Measurements from ENCODE around the gene EML5. TPM values are rescaled to one million over a fixed set of nuclear protein-coding genes. Genes with fewer than 3 reads are reported as not detected.

EML5 gene
- under 0.01 TPM in 1 of 2 replicates, not detected in the other for total RNA-seq (ENCODE audit: low replicate concordance)

DNA sequence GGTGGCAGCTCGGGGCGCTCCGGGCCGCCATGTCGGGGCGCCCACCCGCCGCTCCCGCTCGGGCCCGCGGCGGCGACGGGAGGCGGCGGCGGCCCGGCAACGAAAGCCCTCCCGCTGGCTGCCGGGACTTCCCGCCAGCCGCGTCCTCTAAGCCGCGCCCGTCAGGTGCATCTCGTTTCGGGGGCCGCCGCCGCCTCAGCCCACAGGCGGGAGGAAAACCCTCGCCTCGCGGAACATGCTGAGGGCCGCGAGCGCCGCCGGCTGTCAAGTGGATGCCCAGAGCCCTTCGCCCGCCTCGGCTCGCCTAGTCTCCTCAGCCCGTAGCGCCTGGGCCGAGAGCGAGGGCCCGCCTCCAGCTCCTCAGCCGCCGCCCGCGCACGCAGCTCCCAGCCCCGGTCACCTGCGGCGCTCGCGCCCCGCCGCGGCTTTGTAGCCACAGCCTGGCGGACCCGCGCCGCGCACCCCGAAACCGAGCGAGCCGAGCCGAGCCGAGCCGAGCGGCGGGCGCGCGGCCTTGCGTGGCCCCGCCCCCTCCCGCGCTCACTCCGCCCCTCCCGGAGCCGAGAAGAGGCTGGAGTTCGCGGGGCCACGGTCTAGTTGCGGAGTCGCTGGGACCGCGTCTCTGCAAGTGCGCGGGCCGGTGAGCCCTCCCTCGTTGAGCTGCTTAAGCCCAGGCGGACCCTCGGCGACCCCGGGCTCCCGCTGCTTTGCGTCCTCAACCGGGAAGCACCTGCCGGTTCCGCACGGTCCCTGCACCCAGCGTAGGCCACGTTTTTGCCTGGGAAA, at the start of gene EML5:
EML5 (minus strand) TSS at position 481 of the 786 bp plus-strand sequence; CDS start at position 31, 450 bp downstream.
- TF ChIP-seq, protein P1, sequence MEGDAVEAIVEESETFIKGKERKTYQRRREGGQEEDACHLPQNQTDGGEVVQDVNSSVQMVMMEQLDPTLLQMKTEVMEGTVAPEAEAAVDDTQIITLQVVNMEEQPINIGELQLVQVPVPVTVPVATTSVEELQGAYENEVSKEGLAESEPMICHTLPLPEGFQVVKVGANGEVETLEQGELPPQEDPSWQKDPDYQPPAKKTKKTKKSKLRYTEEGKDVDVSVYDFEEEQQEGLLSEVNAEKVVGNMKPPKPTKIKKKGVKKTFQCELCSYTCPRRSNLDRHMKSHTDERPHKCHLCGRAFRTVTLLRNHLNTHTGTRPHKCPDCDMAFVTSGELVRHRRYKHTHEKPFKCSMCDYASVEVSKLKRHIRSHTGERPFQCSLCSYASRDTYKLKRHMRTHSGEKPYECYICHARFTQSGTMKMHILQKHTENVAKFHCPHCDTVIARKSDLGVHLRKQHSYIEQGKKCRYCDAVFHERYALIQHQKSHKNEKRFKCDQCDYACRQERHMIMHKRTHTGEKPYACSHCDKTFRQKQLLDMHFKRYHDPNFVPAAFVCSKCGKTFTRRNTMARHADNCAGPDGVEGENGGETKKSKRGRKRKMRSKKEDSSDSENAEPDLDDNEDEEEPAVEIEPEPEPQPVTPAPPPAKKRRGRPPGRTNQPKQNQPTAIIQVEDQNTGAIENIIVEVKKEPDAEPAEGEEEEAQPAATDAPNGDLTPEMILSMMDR (IDR thresholded peaks at IDR 0.05; ENCODE audit: insufficient read depth, low read length), result peak; percentile 64
- peak; percentile 33 for DNase-seq (ENCODE audit: low read depth)
- H3K4me3 ChIP-seq (ENCODE audit: low read depth, low read length), result peak within 1 kb of the TSS; percentile 71

DNA sequence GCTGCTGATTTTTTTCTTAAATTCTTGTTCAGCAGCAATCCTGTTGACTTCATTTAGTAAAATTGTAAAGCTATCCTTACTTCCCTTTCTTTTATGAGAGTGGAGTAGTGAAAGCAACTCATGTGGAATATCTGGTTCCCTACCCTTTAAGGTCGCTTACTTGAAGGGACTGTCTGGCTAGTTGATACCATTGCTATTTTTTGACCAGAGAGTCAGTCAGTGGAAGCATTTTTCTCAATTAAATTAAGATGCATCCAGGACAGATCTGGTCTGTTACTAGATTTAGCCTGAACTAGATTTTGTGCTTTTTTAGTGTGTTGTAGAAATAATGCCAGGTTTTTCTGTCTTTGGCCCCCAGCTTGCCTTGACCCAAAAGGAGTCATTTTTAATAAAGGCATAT, 49.7 kb upstream of the EML5 start:
- TF ChIP-seq, protein P1 (IDR thresholded peaks at IDR 0.05; ENCODE audit: insufficient read depth, low read length), result no peak

DNA sequence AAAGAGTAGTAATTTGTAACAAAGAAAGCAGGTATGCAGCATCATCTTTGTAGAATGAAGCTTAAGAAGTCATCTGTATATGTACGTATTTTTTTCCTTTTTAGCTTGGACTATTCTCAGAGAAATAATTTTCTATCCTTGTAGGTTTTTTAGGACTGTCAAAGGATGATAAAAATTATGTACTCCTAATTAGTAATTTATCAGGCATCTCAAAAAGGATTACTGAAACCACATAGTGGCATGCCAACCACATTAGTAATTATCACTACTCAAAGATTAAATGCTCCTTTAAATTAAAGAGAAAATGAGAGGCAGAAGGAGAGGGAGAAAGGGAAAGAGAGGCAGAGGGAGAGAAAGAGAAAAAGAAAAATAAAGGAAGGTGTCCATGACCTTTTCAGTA, 49.0 kb upstream of the EML5 start:
- H3K4me3 ChIP-seq (ENCODE audit: low read depth, low read length), result no peak overlapping the region
- DNase-seq (ENCODE audit: low read depth), result no peak
- TF ChIP-seq, protein P1 (IDR thresholded peaks at IDR 0.05; ENCODE audit: insufficient read depth, low read length), result no peak

More for the DNA sequence above, 49.7 kb upstream of the EML5 start:
- DNase-seq (ENCODE audit: low read depth), result no peak
- H3K4me3 ChIP-seq (ENCODE audit: low read depth, low read length), result no peak overlapping the region

DNA sequence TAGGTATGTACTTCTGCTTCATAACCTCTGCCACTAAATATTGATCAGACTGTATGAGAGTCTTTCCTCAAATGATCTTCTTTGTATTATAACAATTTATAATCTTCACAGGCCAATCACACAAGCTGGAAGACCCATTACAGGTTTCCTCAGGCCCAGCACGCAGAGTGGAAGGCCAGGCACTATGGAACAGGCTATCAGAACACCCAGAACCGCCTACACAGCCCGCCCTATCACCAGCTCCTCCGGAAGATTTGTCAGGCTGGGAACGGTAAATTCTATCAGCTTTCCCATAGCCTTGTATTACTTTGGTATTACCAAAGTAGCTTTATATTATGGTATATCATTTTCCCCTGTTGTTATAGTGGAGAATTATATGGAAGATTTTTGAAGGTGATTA, 48.2 kb upstream of the EML5 start:
- DNase-seq (ENCODE audit: low read depth), result no peak

DNA sequence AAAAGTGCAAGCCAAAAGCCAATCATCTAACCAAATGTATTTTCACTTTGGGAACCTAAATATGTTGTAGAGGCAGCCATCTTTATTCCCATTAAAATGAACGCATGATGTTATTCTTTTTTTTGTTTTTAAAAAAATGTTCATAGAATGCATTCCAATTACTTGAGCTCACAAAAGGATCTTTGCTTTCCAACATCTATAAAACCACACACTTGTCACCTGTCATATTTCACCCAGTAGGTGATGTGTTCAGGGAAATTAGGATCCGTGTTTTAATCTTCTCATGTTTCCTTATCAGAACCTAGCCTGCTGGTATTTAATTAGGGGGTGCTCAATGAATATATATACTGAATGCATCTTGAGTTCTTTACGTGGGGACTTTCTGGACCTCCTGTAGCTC, 45.3 kb upstream of the EML5 start:
- DNase-seq (ENCODE audit: low read depth), result no peak
- TF ChIP-seq, protein P1 (IDR thresholded peaks at IDR 0.05; ENCODE audit: insufficient read depth, low read length), result no peak
- no peak overlapping the region for H3K4me3 ChIP-seq (ENCODE audit: low read depth, low read length)

More for the DNA sequence above, 48.2 kb upstream of the EML5 start:
- TF ChIP-seq, protein P1 (IDR thresholded peaks at IDR 0.05; ENCODE audit: insufficient read depth, low read length), result no peak
- no peak overlapping the region for H3K4me3 ChIP-seq (ENCODE audit: low read depth, low read length)

DNA sequence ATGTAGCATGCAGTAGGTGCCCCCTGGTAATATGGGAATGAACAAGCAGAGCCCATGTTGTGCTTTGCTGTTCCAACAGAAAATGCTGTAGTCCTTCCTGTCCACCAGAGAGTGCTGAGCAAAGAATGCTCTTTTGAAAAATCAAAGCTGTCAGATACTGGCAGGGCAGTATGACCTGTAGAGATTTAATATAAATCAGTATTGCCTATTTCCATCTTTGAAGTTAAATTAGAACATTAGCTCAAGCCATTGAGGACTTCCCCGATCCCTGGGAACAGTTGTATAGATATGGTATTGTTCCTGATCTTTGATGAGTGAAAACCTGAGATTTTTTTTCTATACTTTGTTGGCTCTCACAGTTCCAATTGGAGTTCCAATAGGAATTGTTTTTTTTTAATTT, 44.7 kb upstream of the EML5 start:
- H3K4me3 ChIP-seq (ENCODE audit: low read depth, low read length), result no peak overlapping the region
- TF ChIP-seq, protein P1 (IDR thresholded peaks at IDR 0.05; ENCODE audit: insufficient read depth, low read length), result no peak
- no peak for DNase-seq (ENCODE audit: low read depth)

Measured in fibroblast of the aortic adventitia (primary cell).